Endometrium (tissue), 2 donors: Measurements from ENCODE around the gene NRXN3.

Source experiments
- FAIRE-seq: peaks from 2 replicates; lab custom pipeline; 2012; peaks lifted over from hg19 to GRCh38; lab: Jason Lieb, UNC
- donor health status: control.
- donor health status: control.

The NRXN3 gene

DNA sequence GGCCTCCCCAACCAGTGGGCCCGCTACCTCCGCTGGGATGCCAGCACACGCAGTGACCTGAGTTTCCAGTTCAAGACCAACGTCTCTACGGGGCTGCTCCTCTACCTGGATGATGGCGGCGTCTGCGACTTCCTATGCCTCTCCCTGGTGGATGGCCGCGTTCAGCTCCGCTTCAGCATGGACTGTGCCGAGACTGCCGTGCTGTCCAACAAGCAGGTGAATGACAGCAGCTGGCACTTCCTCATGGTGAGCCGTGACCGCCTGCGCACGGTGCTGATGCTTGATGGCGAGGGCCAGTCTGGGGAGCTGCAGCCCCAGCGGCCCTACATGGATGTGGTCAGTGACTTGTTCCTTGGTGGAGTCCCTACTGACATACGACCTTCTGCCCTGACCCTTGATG, 73.0 kb downstream of the NRXN3 start:
- FAIRE-seq = no peak

DNA sequence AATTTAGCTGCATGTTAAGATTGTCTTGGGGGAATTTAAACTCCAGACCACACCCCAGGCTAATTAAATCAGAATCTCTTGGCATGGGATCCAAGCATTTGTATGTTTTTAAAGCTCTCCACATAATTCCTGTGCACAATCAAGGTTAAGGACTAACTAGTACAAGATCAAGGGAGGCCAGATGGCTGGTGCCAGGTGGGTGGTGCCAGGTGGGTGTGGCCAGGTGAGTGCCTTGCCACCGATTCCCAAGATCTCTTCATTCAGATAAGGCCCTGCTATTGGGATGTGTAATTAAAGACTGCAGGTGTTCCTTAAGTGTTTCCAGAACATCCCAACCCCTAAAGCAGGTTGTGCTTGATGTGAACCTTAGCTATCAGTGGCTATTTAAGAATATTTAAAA, 75.1 kb downstream of the NRXN3 start:
- no peak for FAIRE-seq

DNA sequence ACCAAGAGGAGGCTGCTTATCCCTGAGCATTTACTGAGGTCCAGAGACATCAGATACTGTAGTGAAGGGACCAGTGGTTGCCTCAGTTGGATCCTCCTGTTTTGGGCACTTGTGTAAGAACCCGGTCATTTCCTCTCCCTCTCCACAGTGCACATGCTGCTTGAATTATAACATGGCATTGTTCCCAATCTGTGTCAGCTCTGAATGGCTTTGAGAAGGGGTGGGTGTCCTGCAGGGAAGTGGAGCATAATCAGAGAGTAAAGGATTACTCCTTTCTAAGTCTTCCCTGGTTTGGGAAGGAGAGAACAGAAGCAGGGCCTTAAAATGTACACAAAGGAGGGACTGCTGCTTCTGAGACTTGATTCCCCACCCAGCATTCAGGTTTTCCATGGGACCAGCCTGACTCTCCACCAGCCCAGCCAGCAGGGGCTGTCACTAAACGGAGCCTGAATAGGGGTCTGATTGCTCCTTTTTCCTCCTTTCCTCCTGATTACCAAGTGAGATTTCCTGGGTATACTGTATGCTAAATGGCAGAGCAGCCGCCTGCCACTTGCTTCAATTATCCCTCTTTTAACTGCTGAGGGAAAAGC, 78.4 kb downstream of the NRXN3 start:
- FAIRE-seq = no peak

DNA sequence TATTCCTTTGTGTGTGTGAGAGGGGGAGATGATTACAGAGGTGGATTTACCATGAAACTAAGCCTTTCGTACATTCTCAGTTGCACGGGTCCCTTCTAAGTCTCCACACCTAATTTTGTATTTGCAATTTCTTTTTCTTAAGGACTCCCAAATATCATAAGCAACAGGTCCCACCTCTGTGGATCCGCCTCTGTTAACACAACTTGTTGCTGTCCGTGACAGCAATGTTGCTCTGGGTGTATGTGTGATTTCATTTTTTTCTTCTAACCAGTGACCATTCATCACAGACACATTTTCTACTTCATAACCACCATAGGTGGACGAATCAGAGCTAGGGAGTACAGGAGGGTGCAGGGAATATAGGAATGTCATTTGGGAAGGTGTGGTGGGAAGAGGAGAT, 81.1 kb downstream of the NRXN3 start:
- FAIRE-seq = no peak

DNA sequence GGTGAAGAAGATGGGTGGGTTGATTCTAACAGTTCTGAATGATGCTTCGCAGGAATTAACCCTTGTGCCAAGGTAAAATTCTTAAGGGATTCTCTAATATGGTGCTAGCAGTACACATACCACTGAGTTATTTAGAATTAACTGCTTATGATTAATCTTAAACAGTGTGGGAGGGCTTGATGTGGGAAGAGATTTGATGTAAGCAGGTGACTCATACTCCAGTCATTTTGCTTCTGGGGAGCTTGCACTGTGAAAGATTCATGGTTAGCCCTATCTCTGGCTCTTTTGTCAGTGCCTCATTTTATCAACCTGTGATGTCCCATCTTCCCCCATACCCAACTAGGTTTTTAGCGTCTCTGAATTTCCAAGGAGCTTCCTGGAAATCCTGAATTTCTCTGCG, 83.8 kb downstream of the NRXN3 start:
- no peak for FAIRE-seq

DNA sequence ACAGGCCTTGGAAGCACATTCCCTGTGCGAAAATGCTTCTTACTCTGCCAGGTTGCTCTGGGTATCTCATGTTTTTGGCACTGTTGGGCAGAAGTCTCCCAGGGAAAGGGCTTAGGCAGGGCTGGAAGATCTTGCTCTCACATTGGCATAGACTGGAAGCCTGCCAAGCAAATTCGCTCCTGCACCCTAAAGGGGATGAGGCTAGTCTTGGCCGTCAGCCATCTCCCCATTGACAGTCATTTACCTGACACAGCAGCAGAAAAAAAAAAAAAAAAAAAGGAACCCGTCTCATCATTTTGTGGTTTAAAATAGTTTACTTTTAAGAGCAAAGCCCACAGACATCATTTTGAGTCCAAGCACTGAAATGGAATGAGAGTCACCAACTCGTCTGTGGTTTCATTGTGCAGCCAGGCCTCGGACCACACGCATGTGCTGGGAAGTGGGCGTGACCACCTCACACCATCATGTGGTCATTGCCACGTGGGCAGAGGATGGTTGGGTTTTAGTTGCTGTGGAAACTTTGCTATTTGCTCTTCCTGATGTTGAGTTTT, 84.8 kb downstream of the NRXN3 start:
- no peak for FAIRE-seq

DNA sequence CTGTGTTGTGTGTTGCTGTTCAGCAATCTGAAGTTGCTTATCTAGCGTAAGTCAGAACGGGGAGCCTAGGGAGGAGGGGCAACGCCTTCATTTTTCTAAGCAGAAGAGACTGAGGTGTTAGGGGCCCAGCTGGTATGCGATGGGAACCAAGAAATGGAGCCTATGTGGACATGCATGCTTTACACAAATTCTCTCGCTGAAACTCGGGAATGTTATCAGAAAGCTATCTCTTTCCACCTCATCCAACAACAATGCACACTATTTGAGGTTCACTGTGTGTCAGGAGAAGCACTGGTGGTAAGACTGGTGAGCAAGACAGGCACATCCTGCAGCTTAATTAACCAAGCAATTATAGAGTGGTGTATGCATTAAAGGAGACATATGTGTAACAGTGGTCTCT, 89.7 kb downstream of the NRXN3 start:
- FAIRE-seq = no peak

DNA sequence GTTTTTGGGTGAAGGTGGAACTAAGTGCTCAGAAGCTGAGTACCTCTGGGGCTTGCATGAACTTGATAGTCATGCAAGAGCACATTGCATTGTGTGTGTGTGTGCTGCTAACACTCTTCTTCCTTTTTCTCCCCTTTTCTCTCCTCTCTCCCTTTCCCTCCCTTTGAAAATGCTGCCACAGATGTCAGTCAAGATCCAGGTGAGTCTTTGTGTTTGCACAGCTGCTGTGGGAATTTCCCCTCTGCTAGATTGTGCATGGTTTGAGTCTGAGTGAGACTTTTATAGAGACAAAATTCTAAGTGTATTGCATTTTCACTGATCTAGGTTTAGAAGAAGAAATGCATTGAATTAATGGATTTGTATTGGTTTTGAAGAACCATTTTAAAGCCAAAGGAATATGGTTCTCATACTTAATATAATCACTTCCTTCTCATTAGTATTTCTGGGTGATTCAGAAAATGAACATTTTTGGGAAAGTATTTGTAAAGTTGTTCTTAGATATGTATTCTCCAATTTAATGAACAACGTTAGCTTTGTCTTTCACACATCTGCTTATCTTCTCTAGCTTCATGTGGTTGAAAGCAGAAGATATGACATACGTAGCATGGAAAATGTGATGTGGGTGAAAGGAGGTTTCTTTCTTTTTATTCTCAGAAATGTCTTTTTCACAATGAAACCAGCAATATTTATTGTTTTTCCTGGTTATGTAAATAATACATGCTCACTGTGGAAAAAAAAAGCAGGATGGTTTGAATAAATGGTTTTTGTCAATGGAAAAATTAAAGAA, 108.5 kb downstream of the NRXN3 start:
- FAIRE-seq = no peak

DNA sequence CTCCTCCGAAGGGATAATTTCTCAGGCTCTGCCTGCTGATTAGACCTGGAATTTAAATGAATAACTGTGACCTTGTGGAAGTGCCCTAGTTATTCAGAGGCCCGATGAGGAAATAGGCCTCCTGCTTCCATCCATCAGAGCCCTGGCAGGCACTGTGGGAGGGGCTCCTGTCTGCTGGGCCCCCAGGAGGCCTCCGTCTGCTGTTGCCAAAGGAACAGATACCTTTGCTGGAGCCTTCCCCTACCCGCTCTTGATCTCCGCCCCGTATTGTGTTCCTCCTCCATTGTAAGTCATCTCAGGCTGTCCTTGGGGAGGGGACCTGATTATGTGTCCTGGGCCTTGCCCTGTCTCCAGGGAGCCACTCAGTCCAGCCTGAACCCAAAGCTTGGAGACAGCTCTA, 112.3 kb downstream of the NRXN3 start:
- FAIRE-seq = no peak

DNA sequence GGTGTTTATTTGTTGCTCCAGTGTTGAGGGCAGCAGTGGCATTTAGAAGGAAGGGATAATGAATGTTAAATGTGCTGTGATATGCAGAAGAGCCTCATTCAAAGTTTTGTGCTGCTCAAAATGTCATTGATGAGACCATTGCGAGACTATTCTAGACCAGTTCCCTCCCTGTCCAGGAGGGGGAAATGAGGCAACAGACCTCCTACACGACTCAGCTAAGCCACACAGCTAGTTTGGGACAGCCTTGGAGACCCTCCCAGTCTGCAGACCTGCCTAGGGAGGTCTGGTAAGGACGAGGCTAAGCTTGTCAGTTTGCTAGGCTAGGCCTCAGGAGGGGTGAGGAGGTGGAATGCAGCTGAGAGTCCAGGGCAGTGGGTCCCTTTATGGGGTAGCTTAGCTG, 116.0 kb downstream of the NRXN3 start:
- FAIRE-seq = no peak

DNA sequence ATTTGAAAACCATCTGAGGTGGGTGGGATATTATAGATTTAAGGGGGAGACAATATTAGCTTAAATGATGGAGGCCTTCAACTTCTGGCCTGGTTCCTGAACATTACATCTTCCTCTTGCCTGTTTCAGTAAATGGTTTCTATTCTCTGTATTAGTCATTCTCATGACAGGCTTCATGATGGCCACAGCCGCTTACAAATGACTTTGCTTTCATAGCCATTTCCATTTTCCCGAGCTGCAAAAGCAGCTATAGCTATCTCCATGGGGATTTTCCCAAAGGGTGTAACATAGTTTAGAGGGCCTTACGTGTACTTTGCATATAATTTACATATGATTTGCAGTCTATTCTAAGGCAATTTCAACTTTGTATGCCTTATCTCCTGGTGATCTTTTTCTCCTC, 121.8 kb downstream of the NRXN3 start:
- no peak for FAIRE-seq

DNA sequence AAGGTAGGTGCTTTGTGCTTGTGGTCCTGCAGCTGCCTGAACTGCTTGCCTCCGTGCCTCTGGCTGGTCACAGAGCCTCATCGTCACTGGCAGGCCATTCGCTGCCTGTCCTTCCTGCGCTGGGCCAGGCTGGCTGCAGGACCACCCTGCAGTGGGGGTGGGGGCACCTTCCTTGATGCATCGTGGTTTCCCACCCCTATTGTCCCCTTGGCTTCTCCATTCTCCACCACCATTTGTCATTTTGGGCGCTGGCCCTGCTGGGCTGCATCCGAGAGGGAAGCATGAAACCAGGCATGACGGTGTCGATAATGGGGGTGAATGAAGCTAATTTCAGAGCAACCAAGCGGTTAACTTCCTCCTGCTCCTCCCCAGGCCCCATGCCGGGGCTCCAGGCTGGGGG, 127.7 kb downstream of the NRXN3 start:
- FAIRE-seq = no peak

DNA sequence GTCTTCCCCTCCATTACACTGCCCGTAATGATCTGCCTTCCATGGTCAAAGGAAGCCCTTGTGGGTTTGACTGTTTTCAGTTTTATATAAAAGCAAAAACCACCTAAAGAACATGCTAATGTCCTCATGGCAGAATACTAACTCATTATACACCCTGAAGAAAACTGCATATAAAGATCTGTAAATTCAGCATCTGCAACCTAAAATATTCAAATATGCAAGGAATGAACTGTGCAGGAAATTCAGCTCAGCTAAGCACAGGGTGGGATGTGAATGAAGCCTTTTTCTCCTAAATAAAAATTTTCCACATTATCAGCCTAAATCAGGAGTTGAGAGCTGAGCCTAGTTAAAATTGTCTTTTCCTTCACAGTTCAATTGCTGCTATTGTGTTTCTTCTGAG, 128.1 kb downstream of the NRXN3 start:
- FAIRE-seq = no peak

DNA sequence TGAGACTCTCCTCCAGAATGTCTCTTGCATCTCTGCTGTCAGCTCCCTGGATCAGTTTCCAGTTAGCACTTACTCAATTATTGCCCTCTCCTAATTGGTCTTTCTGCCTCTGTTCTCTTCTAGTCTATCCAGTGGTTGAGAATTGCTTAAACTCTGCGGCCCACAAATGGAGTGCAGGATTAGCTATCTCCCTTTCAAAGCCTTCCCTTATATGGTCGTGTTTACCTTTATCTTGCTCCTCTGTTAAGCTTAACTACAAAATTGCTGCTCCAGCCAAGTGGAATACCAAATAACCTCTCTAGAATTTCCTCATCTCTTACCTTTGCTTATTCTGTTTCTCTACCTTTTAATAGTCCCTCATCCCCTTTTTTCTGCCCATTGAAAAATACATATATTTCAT, 132.7 kb downstream of the NRXN3 start:
- no peak for FAIRE-seq

DNA sequence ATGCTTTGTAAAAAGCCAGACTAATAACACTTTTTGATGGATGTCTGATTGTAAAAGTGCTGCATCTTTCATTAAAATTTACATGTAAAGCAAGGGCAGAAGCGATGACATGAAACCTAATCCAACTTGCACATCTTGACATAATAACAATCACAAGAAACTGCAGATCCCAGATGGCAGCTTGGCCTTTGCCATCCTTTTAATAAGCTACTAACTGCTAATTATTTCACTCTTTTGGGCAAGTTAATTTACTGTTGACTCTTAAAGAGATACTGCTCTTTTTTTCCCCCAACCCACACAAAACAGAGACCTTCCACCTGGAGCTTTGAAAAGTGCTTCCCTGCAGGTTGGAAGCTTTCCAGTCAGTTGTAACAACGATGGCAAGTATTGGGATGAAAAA, 137.5 kb downstream of the NRXN3 start:
- no peak for FAIRE-seq

DNA sequence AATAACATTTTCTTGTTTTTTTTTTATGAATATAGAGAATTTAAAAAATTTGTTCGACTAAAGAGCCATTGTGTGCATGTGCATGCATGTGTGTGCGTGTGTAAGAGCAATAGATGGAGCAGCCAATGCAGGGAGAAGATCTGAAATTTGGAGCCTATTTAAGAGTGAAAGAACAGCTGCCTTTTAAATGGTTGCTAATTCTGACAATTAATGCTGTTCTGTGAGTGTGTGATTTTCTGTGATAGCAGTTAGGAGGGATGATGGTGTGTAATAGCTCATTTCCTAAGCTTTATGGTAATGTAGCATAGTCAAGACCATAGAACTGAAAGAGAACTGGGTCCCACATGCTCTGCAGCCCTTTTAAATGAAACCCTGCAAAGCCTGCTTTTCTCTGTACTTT, 137.9 kb downstream of the NRXN3 start:
- no peak for FAIRE-seq

DNA sequence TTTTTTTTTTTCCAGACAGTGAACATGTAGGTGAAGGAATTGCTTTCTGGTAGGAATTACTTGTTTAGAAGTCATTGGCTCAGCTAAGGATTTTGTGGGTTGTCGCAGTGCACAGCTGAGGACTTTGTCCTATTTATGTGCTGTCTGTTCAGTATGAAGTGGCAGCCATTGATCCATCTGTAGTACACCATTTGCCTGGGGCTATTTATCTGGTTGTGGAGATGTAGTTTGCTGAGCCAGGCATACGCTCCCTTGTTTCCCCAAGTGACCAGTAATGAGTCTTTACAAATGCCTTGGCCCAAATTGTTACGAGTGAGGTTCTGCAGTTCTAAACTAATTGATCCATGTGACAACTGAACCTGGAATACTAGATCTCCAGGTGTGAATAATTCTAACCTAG, 140.1 kb downstream of the NRXN3 start:
- FAIRE-seq = no peak

DNA sequence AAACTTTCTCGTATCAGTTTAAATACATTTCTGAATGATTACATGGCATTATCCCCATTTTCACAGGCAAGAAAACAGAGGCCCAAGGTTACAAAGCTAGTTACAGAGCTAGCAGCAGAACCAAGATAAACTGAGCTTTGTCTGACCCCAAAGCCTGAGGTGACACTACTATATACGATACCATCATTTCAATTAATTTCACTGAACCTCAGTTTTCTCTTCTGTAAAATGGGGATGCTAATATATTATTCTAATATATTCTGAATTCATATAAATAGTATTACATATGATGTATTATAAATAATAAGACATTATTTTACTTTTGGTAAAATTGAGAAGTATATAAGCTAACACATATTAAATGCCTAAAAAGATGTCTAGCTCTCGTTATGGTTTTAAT, 143.3 kb downstream of the NRXN3 start:
- FAIRE-seq = peak; percentile 53

DNA sequence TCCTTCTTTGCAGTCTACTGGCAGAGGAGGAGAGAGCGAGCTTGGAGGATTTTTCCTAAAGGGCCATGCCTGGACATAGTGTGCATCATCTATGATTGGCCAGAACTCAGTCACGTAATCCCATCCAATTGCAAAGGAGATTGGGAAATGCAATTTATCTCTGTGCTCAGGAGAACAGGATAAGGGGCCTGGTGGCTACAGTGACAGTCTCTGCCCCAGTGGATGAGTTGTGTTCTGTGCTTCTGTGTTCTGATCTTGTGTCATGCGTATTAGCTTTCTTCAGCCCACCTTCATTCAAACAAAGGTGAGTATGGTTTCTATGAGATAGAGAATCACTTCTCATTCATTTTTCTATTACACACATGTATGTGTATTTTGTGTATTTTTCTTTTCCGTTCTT, 144.3 kb downstream of the NRXN3 start:
- no peak for FAIRE-seq

DNA sequence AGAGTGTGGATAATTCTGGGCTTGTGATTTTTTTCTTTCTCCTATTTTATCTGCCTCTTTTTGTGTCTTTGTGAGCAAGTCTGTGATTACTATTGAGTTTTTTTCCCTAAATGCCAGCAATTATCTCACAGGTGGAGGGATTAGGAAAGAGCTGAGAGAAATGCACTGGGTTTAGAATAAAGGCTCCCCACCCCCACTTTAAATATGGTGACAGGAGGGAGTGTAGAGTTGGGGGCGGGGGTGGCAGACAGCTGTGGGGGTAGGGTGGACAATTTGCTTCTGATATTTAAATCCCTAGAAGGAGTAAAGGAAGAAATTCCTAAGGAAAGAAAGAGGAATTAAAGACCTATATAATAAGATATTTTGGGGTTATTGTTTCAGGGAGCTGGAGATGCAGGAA, 145.9 kb downstream of the NRXN3 start:
- no peak for FAIRE-seq

DNA sequence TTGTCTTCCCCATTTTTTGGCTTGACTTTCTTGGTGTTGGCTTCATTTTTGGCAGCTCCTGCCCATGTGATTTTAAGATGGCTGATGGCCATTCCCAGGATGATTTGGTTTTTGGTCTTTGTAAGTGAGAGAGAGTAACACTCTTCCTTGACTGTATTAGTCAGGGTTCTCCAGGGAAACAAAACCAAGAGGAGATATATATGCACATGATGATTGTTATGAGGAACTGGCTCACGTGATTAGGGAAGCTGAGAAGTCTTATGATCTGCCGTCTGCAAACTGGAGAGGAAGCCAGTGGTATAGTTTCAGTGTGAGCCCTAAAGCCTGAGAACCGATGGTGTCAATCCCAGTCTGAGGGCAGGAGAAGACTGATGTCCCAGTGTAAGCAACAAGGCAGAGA, 146.6 kb downstream of the NRXN3 start:
- FAIRE-seq = no peak

DNA sequence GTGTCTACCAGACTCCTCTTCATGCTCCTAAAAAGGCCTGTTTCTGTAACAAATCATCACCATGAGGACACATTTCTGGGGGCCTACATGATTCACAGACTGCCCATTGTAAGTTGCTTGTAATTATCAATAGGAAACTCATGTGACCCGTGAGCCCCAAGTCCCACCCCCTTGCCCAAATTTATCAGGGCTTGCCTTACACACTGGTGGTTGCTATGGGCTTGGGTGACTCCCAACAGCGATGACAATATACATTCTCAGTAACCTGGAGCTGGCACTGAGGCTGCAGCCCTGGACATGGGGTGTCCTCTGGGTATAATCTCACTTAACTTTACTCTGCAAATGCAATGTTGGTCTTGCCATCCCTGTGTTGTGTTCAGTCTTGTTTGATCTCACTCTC, 149.2 kb downstream of the NRXN3 start:
- no peak for FAIRE-seq

DNA sequence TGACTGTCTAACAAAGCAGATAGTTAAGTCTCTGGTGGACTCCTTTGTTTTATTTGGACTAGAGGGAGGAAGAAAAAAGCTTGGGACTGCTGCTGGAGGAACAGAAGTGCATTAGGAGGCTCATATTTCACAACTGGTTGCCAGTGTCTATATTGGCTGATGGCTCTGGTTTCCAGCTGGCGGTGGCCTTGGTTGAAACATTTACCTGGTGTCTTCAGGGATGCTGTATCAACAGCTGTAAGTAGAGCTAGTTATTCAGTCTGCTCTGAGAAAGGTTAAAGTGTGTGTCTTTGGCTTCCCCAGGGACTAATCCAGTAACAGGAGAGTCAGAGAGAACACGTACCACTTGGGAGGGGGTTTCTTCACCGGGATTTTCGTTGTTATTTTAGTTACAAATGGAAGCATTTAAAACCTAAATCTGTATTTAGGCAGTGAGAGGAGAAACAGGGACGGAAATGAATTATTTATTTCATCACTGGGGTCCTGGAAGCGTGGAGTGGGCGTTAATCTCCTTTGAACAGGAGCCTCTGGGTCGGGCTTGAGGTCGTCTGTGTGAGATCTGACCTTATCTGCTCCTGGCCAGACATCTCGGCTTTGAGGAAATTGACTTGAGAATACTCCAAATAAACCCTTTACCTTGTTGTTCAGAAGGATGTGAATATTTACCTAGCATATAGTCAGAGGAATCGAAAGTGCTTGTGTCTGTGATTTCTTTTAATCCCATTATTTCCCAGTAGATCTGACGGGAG, 149.9 kb downstream of the NRXN3 start:
- FAIRE-seq = no peak
